ENCODE results near the gene RNASEH2A. TPM values are rescaled to one million over a fixed set of nuclear protein-coding genes. Genes with fewer than 3 reads are reported as not detected.

The RNASEH2A gene
- polyA plus RNA-seq, 4 donors, result 29.2 to 42.0 (median 31.2) TPM

- peak in 3 of 4 donors; percentile 53 to 80 (median 62) for DNase-seq (ENCODE audit: low read depth in 4 of 4, low spot score in 3 of 4)
These were observed 41.1 kb downstream of the RNASEH2A start for GRCh38 chr19:12847159-12848139.

GRCh38 chr19:12856653-12857052 lies 50.3 kb downstream of the RNASEH2A start:
- no peak for DNase-seq (ENCODE audit: low read depth in 4 of 4, low spot score in 3 of 4)

GRCh38 chr19:12858041-12858928 lies 51.9 kb downstream of the RNASEH2A start:
- no peak for DNase-seq (ENCODE audit: low read depth in 4 of 4, low spot score in 3 of 4)

GRCh38 chr19:12859546-12859945 lies 53.2 kb downstream of the RNASEH2A start:
- no peak for DNase-seq (ENCODE audit: low read depth in 4 of 4, low spot score in 3 of 4)

Other genes starting within 250 kb of the RNASEH2A start
- 1 to 10 TPM; 3.9 to 5.1 (median 4.9) TPM for gene ZNF490, start 195.8 kb upstream of the RNASEH2A start, polyA plus RNA-seq (ENCODE audit: insufficient read length in 4 of 4)
- 10 to 100 TPM; 18.3 to 26.1 (median 24.1) TPM for gene ZNF791, start 195.7 kb upstream of the RNASEH2A start, polyA plus RNA-seq (ENCODE audit: insufficient read length in 4 of 4)
- 10 to 100 TPM; 24.9 to 35.3 (median 29.7) TPM for gene MAN2B1, start 139.8 kb upstream of the RNASEH2A start, polyA plus RNA-seq (ENCODE audit: insufficient read length in 4 of 4)
- gene WDR83, start 139.8 kb upstream of the RNASEH2A start, polyA plus RNA-seq (ENCODE audit: insufficient read length in 4 of 4), result 10 to 100 TPM; 14.1 to 21.4 (median 15.0) TPM
- gene DHPS, start 124.7 kb upstream of the RNASEH2A start, polyA plus RNA-seq (ENCODE audit: insufficient read length in 4 of 4), result 10 to 100 TPM; 70.5 to 84.3 (median 75.8) TPM
- under 1 TPM in 2 of 4 donors, not detected in 2; 0.39 to 0.56 TPM for gene GNG14, start 118.6 kb upstream of the RNASEH2A start, polyA plus RNA-seq (ENCODE audit: insufficient read length in 4 of 4)
- 10 to 100 TPM; 12.1 to 18.5 (median 13.1) TPM for gene FBXW9, start 110.0 kb upstream of the RNASEH2A start, polyA plus RNA-seq (ENCODE audit: insufficient read length in 4 of 4)
- 10 to 100 TPM; 65.4 to 76.8 (median 68.6) TPM for gene TNPO2, start 82.7 kb upstream of the RNASEH2A start, polyA plus RNA-seq (ENCODE audit: insufficient read length in 4 of 4)
- 100 to 1,000 TPM; 155 to 204 (median 164) TPM for gene TRIR, start 71.9 kb upstream of the RNASEH2A start, polyA plus RNA-seq (ENCODE audit: insufficient read length in 4 of 4)
- 10 to 100 TPM; 80.1 to 95.8 (median 88.6) TPM for gene GET3, start 69.1 kb upstream of the RNASEH2A start, polyA plus RNA-seq (ENCODE audit: insufficient read length in 4 of 4)
- under 1 TPM in 1 of 4 donors, not detected in 3; 0.12 TPM for gene BEST2, start 54.8 kb upstream of the RNASEH2A start, polyA plus RNA-seq (ENCODE audit: insufficient read length in 4 of 4)
- 10 to 100 TPM; 39.0 to 61.9 (median 42.5) TPM for gene HOOK2, start 31.0 kb upstream of the RNASEH2A start, polyA plus RNA-seq (ENCODE audit: insufficient read length in 4 of 4)
- gene JUNB, start 15.1 kb upstream of the RNASEH2A start, polyA plus RNA-seq (ENCODE audit: insufficient read length in 4 of 4), result 10 to 100 TPM; 20.1 to 50.8 (median 38.2) TPM
- 100 to 1,000 TPM; 295 to 351 (median 312) TPM for gene PRDX2, start 4.8 kb upstream of the RNASEH2A start, polyA plus RNA-seq (ENCODE audit: insufficient read length in 4 of 4)
- 10 to 100 TPM in 1 of 4 donors, 1 to 10 TPM in 3; 5.6 to 13.3 (median 7.5) TPM for gene THSD8, start 4.5 kb upstream of the RNASEH2A start, polyA plus RNA-seq (ENCODE audit: insufficient read length in 4 of 4)
- under 1 TPM in 1 of 4 donors, not detected in 3; 0.08 TPM for gene RTBDN, start 28.0 kb downstream of the RNASEH2A start, polyA plus RNA-seq (ENCODE audit: insufficient read length in 4 of 4)
- gene MAST1, start 31.9 kb downstream of the RNASEH2A start, polyA plus RNA-seq (ENCODE audit: insufficient read length in 4 of 4), result 1 to 10 TPM in 2 of 4 donors, under 1 TPM in 2; 0.91 to 1.6 (median 1.1) TPM
- gene DNASE2, start 74.9 kb downstream of the RNASEH2A start, polyA plus RNA-seq (ENCODE audit: insufficient read length in 4 of 4), result 10 to 100 TPM; 11.9 to 16.2 (median 12.7) TPM
- under 1 TPM; 0.41 to 0.49 (median 0.44) TPM for gene KLF1, start 80.6 kb downstream of the RNASEH2A start, polyA plus RNA-seq (ENCODE audit: insufficient read length in 4 of 4)
- gene GCDH, start 84.6 kb downstream of the RNASEH2A start, polyA plus RNA-seq (ENCODE audit: insufficient read length in 4 of 4), result 10 to 100 TPM; 24.7 to 36.2 (median 30.4) TPM
- gene SYCE2, start 112.7 kb downstream of the RNASEH2A start, polyA plus RNA-seq (ENCODE audit: insufficient read length in 4 of 4), result 1 to 10 TPM; 2.0 to 3.2 (median 2.9) TPM
- 10 to 100 TPM; 48.8 to 62.7 (median 49.4) TPM for gene FARSA, start 127.1 kb downstream of the RNASEH2A start, polyA plus RNA-seq (ENCODE audit: insufficient read length in 4 of 4)
- gene CALR, start 132.0 kb downstream of the RNASEH2A start, polyA plus RNA-seq (ENCODE audit: insufficient read length in 4 of 4), result 100 to 1,000 TPM; 804 to 950 (median 938) TPM
- 10 to 100 TPM; 73.2 to 97.1 (median 81.5) TPM for gene RAD23A, start 139.3 kb downstream of the RNASEH2A start, polyA plus RNA-seq (ENCODE audit: insufficient read length in 4 of 4)
- 10 to 100 TPM; 27.8 to 45.8 (median 30.0) TPM for gene GADD45GIP1, start 150.6 kb downstream of the RNASEH2A start, polyA plus RNA-seq (ENCODE audit: insufficient read length in 4 of 4)
- gene DAND5, start 163.0 kb downstream of the RNASEH2A start, polyA plus RNA-seq (ENCODE audit: insufficient read length in 4 of 4), result under 1 TPM in 2 of 4 donors, not detected in 2; 0.10 to 0.14 TPM
- gene NFIX, start 188.9 kb downstream of the RNASEH2A start, polyA plus RNA-seq (ENCODE audit: insufficient read length in 4 of 4), result 10 to 100 TPM; 18.4 to 24.8 (median 19.4) TPM

All from right renal pelvis (tissue), 4 donors.